Muscle layer of duodenum (tissue), 2 donors: ENCODE results near the gene UBR2.

Experiments
- H3K27ac ChIP-seq: one replicate; pipeline ENCODE4 v1.7.0; 2013; ENCODE audit warnings: mild to moderate bottlenecking, low read length
- H3K27me3 ChIP-seq: one replicate; pipeline ENCODE4 v1.7.0; 2013; ENCODE audit warnings: low read depth, mild to moderate bottlenecking, control low read depth, low read length
- H3K36me3 ChIP-seq, 2 donors: one replicate each; pipeline ENCODE4 v1.7.0; 2013; ENCODE audit warnings: low read length in 2 of 2, control low read depth in 1 of 2, mild to moderate bottlenecking in 1 of 2; ENCODE audit not compliant: insufficient read depth in 2 of 2, control insufficient read depth in 1 of 2
- H3K4me1 ChIP-seq, 2 donors: one replicate each; pipeline ENCODE4 v1.7.0; 2013; ENCODE audit warnings: low read length in 2 of 2, mild to moderate bottlenecking in 2 of 2, control low read depth in 1 of 2, moderate library complexity in 1 of 2; ENCODE audit not compliant: insufficient read depth in 2 of 2, control insufficient read depth in 1 of 2
- H3K4me3 ChIP-seq, 2 donors: one replicate each; pipeline ENCODE4 v1.7.0; 2013; ENCODE audit warnings: low read length in 2 of 2, low read depth in 1 of 2, mild to moderate bottlenecking in 1 of 2
- H3K9me3 ChIP-seq, 2 donors: one replicate each; pipeline ENCODE4 v1.7.0; 2013; ENCODE audit warnings: low read length in 2 of 2, control low read depth in 1 of 2, mild to moderate bottlenecking in 1 of 2; ENCODE audit not compliant: control insufficient read depth in 1 of 2
- donor health status: healthy.

UBR2 gene

GRCh38 chr6:42740725-42741124, 176.9 kb downstream of the UBR2 start:
- Histone ChIP-seq H3K27me3 (no peaks in the 10 kb centered on the region), H3K4me3 (no peak overlapping the region), H3K4me1 (peaks cover 0 to 21% of the 10 kb centered on the region in 2 donors), H3K27ac (no peak overlapping the region), H3K9me3 (no peaks in the 10 kb centered on the region), H3K36me3 (no peaks in the 10 kb centered on the region)

- H3K36me3 ChIP-seq = no peaks in the 10 kb centered on the region
- H3K27me3 ChIP-seq = no peaks in the 10 kb centered on the region
- H3K4me3 ChIP-seq = no peak overlapping the region
- no peaks in the 10 kb centered on the region for H3K9me3 ChIP-seq
- H3K27ac ChIP-seq = no peak overlapping the region
- peaks cover 0 to 21% of the 10 kb centered on the region in 2 donors for H3K4me1 ChIP-seq
Measured at GRCh38 chr6:42742116-42742894, 178.5 kb downstream of the UBR2 start.
